Neural progenitor cell (in vitro differentiated cells): ENCODE results near the gene TRIM65. TPM values are rescaled to one million over a fixed set of nuclear protein-coding genes. Genes with fewer than 3 reads are reported as not detected.
A peak's percentile ranks its signal among the peaks of the same experiment; 100 is the strongest.

ENCODE experiments used
- DNase-seq: peaks from one replicate; pipeline ENCODE4 v3.0.0-alpha.2; 2016; ENCODE audit warnings: low spot score
- H2AFZ ChIP-seq: fragments of 200-600 bp; sonication (generic); replicated peaks from 2 replicates; pipeline ENCODE4 v1.6.1; 2016; ENCODE audit warnings: antibody characterized with exemption
- H3F3A ChIP-seq: fragments of 200-600 bp; sonication (generic); 2 replicates; pipeline ENCODE4 v1.6.1; 2016; ENCODE audit warnings: antibody characterized with exemption, low read depth
- H3K27ac ChIP-seq: fragments of 200-600 bp; sonication (generic); 2 replicates; pipeline ENCODE4 v1.5.1; 2016; ENCODE audit warnings: mild to moderate bottlenecking
- H3K27me3 ChIP-seq: fragments of 200-600 bp; sonication (generic); 2 replicates; pipeline ENCODE4 v1.6.1; 2016; ENCODE audit warnings: mild to moderate bottlenecking, moderate library complexity
- H3K36me3 ChIP-seq: fragments of 200-600 bp; sonication (generic); 2 replicates; pipeline ENCODE4 v1.5.1; 2016
- H3K4me1 ChIP-seq: fragments of 200-600 bp; sonication (generic); 2 replicates; pipeline ENCODE4 v1.6.1; 2016; ENCODE audit warnings: mixed run types
- H3K4me2 ChIP-seq: fragments of 200-600 bp; sonication (generic); 2 replicates; pipeline ENCODE4 v1.6.1; 2016
- H3K4me3 ChIP-seq: fragments of 200-600 bp; sonication (generic); 2 replicates; pipeline ENCODE4 v1.5.1; 2016
- H3K79me2 ChIP-seq: fragments of 200-600 bp; sonication (generic); 2 replicates; pipeline ENCODE4 v1.6.1; 2016; ENCODE audit warnings: low read depth
- H3K9ac ChIP-seq: fragments of 200-600 bp; sonication (generic); 2 replicates; pipeline ENCODE4 v1.6.1; 2016
- H3K9me3 ChIP-seq: fragments of 200-600 bp; sonication (generic); 2 replicates; pipeline ENCODE4 v1.5.1; 2016; ENCODE audit warnings: low read depth
- H4K20me1 ChIP-seq: fragments of 200-600 bp; sonication (generic); 2 replicates; pipeline ENCODE4 v1.6.1; 2016; ENCODE audit warnings: low read depth
- H3K27ac Mint-ChIP-seq: 3 replicates; pipeline ENCODE4 v1.8.0; 2021; ENCODE audit warnings: mixed read lengths
- H3K27me3 Mint-ChIP-seq: 2 replicates; pipeline ENCODE4 v1.8.0; 2022; ENCODE audit warnings: low read depth, mild to moderate bottlenecking, inconsistent platforms, moderate library complexity, mixed read lengths; ENCODE audit not compliant: insufficient read depth
- H3K36me3 Mint-ChIP-seq: 3 replicates; pipeline ENCODE4 v1.8.0; 2021; ENCODE audit warnings: mixed read lengths
- H3K4me1 Mint-ChIP-seq: 3 replicates; pipeline ENCODE4 v1.8.0; 2021; ENCODE audit warnings: mixed read lengths
- H3K4me3 Mint-ChIP-seq: 3 replicates; pipeline ENCODE4 v1.8.0; 2021; ENCODE audit warnings: mild to moderate bottlenecking, moderate library complexity, mixed read lengths
- H3K9me3 Mint-ChIP-seq: 3 replicates; pipeline ENCODE4 v1.8.0; 2020; ENCODE audit warnings: mixed read lengths
- EZH2 ChIP-seq: fragments of 200-600 bp; sonication (generic); IDR thresholded peaks from 2 replicates; pipeline ENCODE4 v1.6.1; 2017; ENCODE audit warnings: antibody characterized with exemption, mild to moderate bottlenecking, moderate library complexity
- EZH2phosphoT487 ChIP-seq: fragments of 200-600 bp; sonication (generic); IDR thresholded peaks from 2 replicates; pipeline ENCODE4 v1.6.1; 2017; ENCODE audit warnings: antibody characterized with exemption
- total RNA-seq: library from RNA; depleted of rRNA; stranded (reverse); fragments of >200 nt; gene quantifications from 2 replicates; pipeline ENCODE4 v1.2.3, GENCODE V29; 2015; ENCODE audit warnings: low replicate concordance
- TF ChIP-seq, protein P1 (sequence below): fragments of 200-600 bp; sonication (generic); IDR thresholded peaks from 2 replicates; pipeline ENCODE4 v1.5.1; 2017; ENCODE audit warnings: antibody characterized with exemption, mild to moderate bottlenecking

The TRIM65 gene
- total RNA-seq, 1 donor from 2014 or later = 17.2 TPM

GRCh38 chr17:75876938-75877751 lies 19.6 kb downstream of the TRIM65 start:
- Histone ChIP-seq H3K27ac (no peak overlapping the region), H3F3A (peaks cover 24% of the 10 kb centered on the region), H3K79me2 (no peaks in the 10 kb centered on the region), H3K4me2 (peak overlapping the region; percentile 80), H2AFZ (peak overlapping the region; percentile 52), H3K9me3 (no peaks in the 10 kb centered on the region), H3K4me1 (peaks cover 6% of the 10 kb centered on the region), H3K27me3 (peaks cover 53% of the 10 kb centered on the region), H3K9ac (no peak overlapping the region), H3K36me3 (no peaks in the 10 kb centered on the region), H3K4me3 (peak overlapping the region; percentile 24), H4K20me1 (no peaks in the 10 kb centered on the region)
- no peaks in the 10 kb centered on the region for H3K9me3 Mint-ChIP-seq
- TF ChIP-seq, protein P1, sequence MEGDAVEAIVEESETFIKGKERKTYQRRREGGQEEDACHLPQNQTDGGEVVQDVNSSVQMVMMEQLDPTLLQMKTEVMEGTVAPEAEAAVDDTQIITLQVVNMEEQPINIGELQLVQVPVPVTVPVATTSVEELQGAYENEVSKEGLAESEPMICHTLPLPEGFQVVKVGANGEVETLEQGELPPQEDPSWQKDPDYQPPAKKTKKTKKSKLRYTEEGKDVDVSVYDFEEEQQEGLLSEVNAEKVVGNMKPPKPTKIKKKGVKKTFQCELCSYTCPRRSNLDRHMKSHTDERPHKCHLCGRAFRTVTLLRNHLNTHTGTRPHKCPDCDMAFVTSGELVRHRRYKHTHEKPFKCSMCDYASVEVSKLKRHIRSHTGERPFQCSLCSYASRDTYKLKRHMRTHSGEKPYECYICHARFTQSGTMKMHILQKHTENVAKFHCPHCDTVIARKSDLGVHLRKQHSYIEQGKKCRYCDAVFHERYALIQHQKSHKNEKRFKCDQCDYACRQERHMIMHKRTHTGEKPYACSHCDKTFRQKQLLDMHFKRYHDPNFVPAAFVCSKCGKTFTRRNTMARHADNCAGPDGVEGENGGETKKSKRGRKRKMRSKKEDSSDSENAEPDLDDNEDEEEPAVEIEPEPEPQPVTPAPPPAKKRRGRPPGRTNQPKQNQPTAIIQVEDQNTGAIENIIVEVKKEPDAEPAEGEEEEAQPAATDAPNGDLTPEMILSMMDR = no peak
- TF ChIP-seq EZH2 (no peak), EZH2phosphoT487 (no peak)
- peak; percentile 40 for DNase-seq
- H3K27ac Mint-ChIP-seq = no peak overlapping the region
- H3K4me3 Mint-ChIP-seq = peak overlapping the region; percentile 58
- H3K4me1 Mint-ChIP-seq = peaks cover 13% of the 10 kb centered on the region
- H3K27me3 Mint-ChIP-seq = peaks cover 44% of the 10 kb centered on the region
- H3K36me3 Mint-ChIP-seq = no peaks in the 10 kb centered on the region

DNA sequence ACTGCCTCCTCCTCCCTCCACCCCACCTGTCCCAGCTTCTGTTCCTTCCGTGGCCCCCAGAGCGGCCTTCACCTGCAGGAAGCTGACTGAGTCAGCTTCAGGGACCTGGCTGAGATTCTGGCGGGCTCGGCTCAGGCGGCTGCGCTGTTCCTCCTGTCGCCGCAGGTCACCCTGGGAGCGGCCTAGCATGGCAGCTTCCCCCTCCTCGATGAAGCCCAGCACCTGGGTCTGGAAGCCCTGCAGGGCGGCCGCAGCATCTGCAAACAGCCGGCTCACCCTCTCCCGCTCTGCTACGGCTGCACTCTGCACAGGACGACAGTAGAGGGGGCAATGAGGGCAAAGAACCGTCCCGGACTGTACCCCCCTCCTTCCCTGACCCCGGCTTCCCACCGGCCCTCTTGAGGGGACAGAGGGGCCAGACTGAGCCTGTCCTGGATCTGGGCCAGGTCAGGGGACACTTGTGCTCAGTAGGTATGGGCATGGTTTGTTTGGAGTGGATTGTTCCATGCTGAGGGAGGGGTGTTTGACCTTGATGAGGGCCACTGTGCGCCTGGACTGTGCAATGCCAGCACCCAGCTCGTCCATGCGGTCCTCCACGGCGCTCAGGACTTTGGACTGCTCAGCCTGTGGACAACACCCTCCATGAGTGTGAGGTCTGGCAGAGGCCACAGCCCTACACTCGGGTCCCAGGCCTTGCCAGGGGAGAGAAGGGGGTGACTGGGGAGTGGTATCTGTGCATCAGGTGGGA lies 20.4 kb downstream of the TRIM65 start:
- Mint-ChIP-seq H3K27me3 (peaks cover 41% of the 10 kb centered on the region), H3K9me3 (no peaks in the 10 kb centered on the region), H3K4me1 (peaks cover 13% of the 10 kb centered on the region), H3K4me3 (no peak overlapping the region), H3K36me3 (no peaks in the 10 kb centered on the region), H3K27ac (no peak overlapping the region)
- peak; percentile 71 for DNase-seq
- no peak for TF ChIP-seq EZH2
- TF ChIP-seq, protein P1 = peak; percentile 43
- Histone ChIP-seq H3K27ac (no peak overlapping the region), H4K20me1 (no peaks in the 10 kb centered on the region), H3K79me2 (no peaks in the 10 kb centered on the region), H3K4me1 (peaks cover 6% of the 10 kb centered on the region), H3F3A (peaks cover 24% of the 10 kb centered on the region), H3K4me3 (no peak overlapping the region), H3K9ac (no peak overlapping the region), H2AFZ (peak overlapping the region; percentile 29), H3K27me3 (peaks cover 53% of the 10 kb centered on the region), H3K9me3 (no peaks in the 10 kb centered on the region), H3K4me2 (no peak overlapping the region), H3K36me3 (no peaks in the 10 kb centered on the region)

DNA sequence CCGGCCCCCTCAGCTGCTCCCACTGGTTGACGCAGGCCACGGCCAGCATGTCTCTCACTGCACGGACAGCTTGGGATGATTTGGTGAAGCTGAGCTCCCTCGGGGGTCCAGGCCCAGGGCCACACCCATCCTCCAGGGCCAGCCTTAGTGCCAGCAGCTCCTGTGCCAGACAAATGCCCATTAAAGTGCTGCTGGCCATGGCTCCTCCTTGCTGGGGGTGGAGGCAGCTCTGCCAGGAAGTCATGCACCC lies 20.9 kb downstream of the TRIM65 start:
- no peak for TF ChIP-seq EZH2phosphoT487
- no peak for TF ChIP-seq EZH2
- TF ChIP-seq, protein P1 = no peak
- Histone ChIP-seq H3F3A (peaks cover 24% of the 10 kb centered on the region), H4K20me1 (no peaks in the 10 kb centered on the region), H3K9me3 (no peaks in the 10 kb centered on the region), H3K4me2 (no peak overlapping the region), H3K27ac (no peak overlapping the region), H3K79me2 (no peaks in the 10 kb centered on the region), H3K36me3 (no peaks in the 10 kb centered on the region), H3K27me3 (peaks cover 52% of the 10 kb centered on the region), H3K4me1 (peaks cover 6% of the 10 kb centered on the region), H2AFZ (no peak overlapping the region), H3K4me3 (no peak overlapping the region), H3K9ac (no peak overlapping the region)
- no peak for DNase-seq
- Mint-ChIP-seq H3K4me1 (peaks cover 14% of the 10 kb centered on the region), H3K36me3 (no peaks in the 10 kb centered on the region), H3K4me3 (no peak overlapping the region), H3K9me3 (no peaks in the 10 kb centered on the region), H3K27me3 (peaks cover 40% of the 10 kb centered on the region), H3K27ac (no peak overlapping the region)
